Measurements from ENCODE around the gene CIRBP.

- TF ChIP-seq, protein P1, sequence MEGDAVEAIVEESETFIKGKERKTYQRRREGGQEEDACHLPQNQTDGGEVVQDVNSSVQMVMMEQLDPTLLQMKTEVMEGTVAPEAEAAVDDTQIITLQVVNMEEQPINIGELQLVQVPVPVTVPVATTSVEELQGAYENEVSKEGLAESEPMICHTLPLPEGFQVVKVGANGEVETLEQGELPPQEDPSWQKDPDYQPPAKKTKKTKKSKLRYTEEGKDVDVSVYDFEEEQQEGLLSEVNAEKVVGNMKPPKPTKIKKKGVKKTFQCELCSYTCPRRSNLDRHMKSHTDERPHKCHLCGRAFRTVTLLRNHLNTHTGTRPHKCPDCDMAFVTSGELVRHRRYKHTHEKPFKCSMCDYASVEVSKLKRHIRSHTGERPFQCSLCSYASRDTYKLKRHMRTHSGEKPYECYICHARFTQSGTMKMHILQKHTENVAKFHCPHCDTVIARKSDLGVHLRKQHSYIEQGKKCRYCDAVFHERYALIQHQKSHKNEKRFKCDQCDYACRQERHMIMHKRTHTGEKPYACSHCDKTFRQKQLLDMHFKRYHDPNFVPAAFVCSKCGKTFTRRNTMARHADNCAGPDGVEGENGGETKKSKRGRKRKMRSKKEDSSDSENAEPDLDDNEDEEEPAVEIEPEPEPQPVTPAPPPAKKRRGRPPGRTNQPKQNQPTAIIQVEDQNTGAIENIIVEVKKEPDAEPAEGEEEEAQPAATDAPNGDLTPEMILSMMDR (IDR thresholded peaks at IDR 0.05) = no peak
- no peak for TF ChIP-seq POLR2AphosphoS5 (IDR thresholded peaks at IDR 0.05; ENCODE audit: insufficient read depth in 1 of 2, low read depth in 1 of 2)
Observed at GRCh38 chr19:1310853-1311180, 41.7 kb downstream of the CIRBP start.

Measured in vagina (tissue), 2 donors.